ENCODE measurements around the gene DAAM2.
A peak's percentile ranks its signal among the peaks of the same experiment; 100 is the strongest.

DAAM2 gene

GRCh38 chr6:39915866-39916265, 123.7 kb downstream of the DAAM2 start:
- no peak overlapping the region for H3K27ac ChIP-seq
- no peak for TF ChIP-seq CTCF (conservative IDR thresholded peaks at IDR 0.05)

GRCh38 chr6:39917329-39917728, 125.2 kb downstream of the DAAM2 start:
- H3K27ac ChIP-seq: no peak overlapping the region
- no peak for TF ChIP-seq CTCF (conservative IDR thresholded peaks at IDR 0.05)

- no peak overlapping the region for H3K27ac ChIP-seq
- no peak for TF ChIP-seq CTCF (conservative IDR thresholded peaks at IDR 0.05)
Measured at GRCh38 chr6:39917981-39918380, 125.8 kb downstream of the DAAM2 start.

- H3K27ac ChIP-seq: no peak overlapping the region
- TF ChIP-seq CTCF (conservative IDR thresholded peaks at IDR 0.05): no peak
Measured at GRCh38 chr6:39918831-39919230, 126.7 kb downstream of the DAAM2 start.

- H3K27ac ChIP-seq: no peak overlapping the region
- TF ChIP-seq CTCF (conservative IDR thresholded peaks at IDR 0.05): no peak
Measured at GRCh38 chr6:39920157-39920556, 128.0 kb downstream of the DAAM2 start.

GRCh38 chr6:39922821-39923220, 130.6 kb downstream of the DAAM2 start:
- H3K27ac ChIP-seq: peak overlapping the region; percentile 45; the same call in 1 of the 2 replicates

GRCh38 chr6:39923394-39923793, 131.2 kb downstream of the DAAM2 start:
- no peak for TF ChIP-seq CTCF (conservative IDR thresholded peaks at IDR 0.05)
- H3K27ac ChIP-seq: peak overlapping the region; percentile 45; the same call in 1 of the 2 replicates

More at GRCh38 chr6:39922821-39923220, 130.6 kb downstream of the DAAM2 start:
- TF ChIP-seq CTCF (conservative IDR thresholded peaks at IDR 0.05): no peak

Measured in VCaP (cell line).